ENCODE data around the gene MRPS5.
"Not testable (repeated sequence)": the region's sequence is repeated elsewhere in the genome, so short reads cannot be mapped to it uniquely, and the experiment has no call there.

Gene MRPS5

GRCh38 chr2:95121407-95122196, at the start of gene MRPS5:
MRPS5 (minus strand) TSS chr2:95121808; CDS start chr2:95121791, 17 bp downstream.
- DNase-seq (ENCODE audit: low read depth) = peak; percentile 80

- no peak for DNase-seq (ENCODE audit: low read depth)
Observed at GRCh38 chr2:95166065-95166763, 44.6 kb upstream of the MRPS5 start.

GRCh38 chr2:95165371-95166064, 43.9 kb upstream of the MRPS5 start, which contains the start of gene ZNF2:
ZNF2 (plus strand) TSS chr2:95165809; CDS start chr2:95176227, 10,418 bp downstream.
- DNase-seq (ENCODE audit: low read depth) = peak; percentile 96

- no peak for DNase-seq (ENCODE audit: low read depth)
Observed at GRCh38 chr2:95165030-95165370, 43.4 kb upstream of the MRPS5 start.

- DNase-seq (ENCODE audit: low read depth) = peak; percentile 68
Observed at GRCh38 chr2:95159690-95160449, 38.3 kb upstream of the MRPS5 start, which contains the start of gene ZNF514. ZNF514 (minus strand) TSS chr2:95159848; CDS start chr2:95153253, 6,595 bp downstream.

GRCh38 chr2:95158891-95159619, 37.4 kb upstream of the MRPS5 start:
- DNase-seq (ENCODE audit: low read depth) = no peak

- DNase-seq (ENCODE audit: low read depth) = no peak
Observed at GRCh38 chr2:95158441-95158840, 36.8 kb upstream of the MRPS5 start.

- no peak for DNase-seq (ENCODE audit: low read depth)
Observed at GRCh38 chr2:95149397-95149984, 27.9 kb upstream of the MRPS5 start.

GRCh38 chr2:95143838-95144237, 22.2 kb upstream of the MRPS5 start:
- DNase-seq (ENCODE audit: low read depth) = no peak

GRCh38 chr2:95138702-95139101, 17.1 kb upstream of the MRPS5 start:
- DNase-seq (ENCODE audit: low read depth) = no peak

GRCh38 chr2:95122197-95122551, 566 bp upstream of the MRPS5 start:
- no peak for DNase-seq (ENCODE audit: low read depth)

- no peak for DNase-seq (ENCODE audit: low read depth)
Observed at GRCh38 chr2:95121093-95121406, 558 bp downstream of the MRPS5 start.

- DNase-seq (ENCODE audit: low read depth) = peak; percentile 51
Observed at GRCh38 chr2:95115418-95115817, 6.2 kb downstream of the MRPS5 start.

- no peak for DNase-seq (ENCODE audit: low read depth)
Observed at GRCh38 chr2:95113464-95113863, 8.1 kb downstream of the MRPS5 start.

GRCh38 chr2:95110395-95110794, 11.2 kb downstream of the MRPS5 start:
- no peak for DNase-seq (ENCODE audit: low read depth)

- no peak for DNase-seq (ENCODE audit: low read depth)
Observed at GRCh38 chr2:95109260-95109659, 12.3 kb downstream of the MRPS5 start.

- no peak for DNase-seq (ENCODE audit: low read depth)
Observed at GRCh38 chr2:95106081-95106480, 15.5 kb downstream of the MRPS5 start.

GRCh38 chr2:95104606-95105005, 17.0 kb downstream of the MRPS5 start:
- DNase-seq (ENCODE audit: low read depth) = no peak

- DNase-seq (ENCODE audit: low read depth) = no peak
Observed at GRCh38 chr2:95099910-95100309, 21.7 kb downstream of the MRPS5 start.

- DNase-seq (ENCODE audit: low read depth) = not testable (repeated sequence)
Observed at GRCh38 chr2:95098273-95098672, 23.3 kb downstream of the MRPS5 start.

GRCh38 chr2:95091885-95092555, 29.6 kb downstream of the MRPS5 start:
- DNase-seq (ENCODE audit: low read depth) = no peak
